GM12872 (cell line): ENCODE results near the gene SKIDA1.

Experiments used
- TF ChIP-seq, protein P1 (sequence below): IDR thresholded peaks from 3 replicates; pipeline ENCODE4 v1.5.1; 2011; ENCODE audit warnings: low read depth, mild to moderate bottlenecking, low read length, moderate library complexity; ENCODE audit not compliant: insufficient read depth

SKIDA1 gene

DNA sequence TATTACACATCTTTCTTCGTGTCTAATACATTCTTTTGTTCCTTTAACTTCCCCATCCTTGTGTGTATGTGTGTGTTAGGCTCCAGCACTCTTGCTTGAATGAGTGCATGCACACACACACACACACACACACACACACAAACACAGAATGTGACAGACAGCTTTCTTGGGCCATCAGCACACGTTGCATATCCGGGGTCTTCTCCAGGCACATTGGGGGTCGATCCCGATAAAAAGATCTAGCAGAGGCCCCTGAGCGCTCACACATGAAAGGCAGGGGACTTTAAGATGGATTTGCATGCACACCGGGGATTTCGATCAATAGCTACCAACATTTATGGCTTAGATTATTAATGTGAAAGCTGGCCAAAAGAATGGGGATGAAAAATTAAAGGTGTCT is 4.5 kb downstream of the SKIDA1 start:
- TF ChIP-seq, protein P1, sequence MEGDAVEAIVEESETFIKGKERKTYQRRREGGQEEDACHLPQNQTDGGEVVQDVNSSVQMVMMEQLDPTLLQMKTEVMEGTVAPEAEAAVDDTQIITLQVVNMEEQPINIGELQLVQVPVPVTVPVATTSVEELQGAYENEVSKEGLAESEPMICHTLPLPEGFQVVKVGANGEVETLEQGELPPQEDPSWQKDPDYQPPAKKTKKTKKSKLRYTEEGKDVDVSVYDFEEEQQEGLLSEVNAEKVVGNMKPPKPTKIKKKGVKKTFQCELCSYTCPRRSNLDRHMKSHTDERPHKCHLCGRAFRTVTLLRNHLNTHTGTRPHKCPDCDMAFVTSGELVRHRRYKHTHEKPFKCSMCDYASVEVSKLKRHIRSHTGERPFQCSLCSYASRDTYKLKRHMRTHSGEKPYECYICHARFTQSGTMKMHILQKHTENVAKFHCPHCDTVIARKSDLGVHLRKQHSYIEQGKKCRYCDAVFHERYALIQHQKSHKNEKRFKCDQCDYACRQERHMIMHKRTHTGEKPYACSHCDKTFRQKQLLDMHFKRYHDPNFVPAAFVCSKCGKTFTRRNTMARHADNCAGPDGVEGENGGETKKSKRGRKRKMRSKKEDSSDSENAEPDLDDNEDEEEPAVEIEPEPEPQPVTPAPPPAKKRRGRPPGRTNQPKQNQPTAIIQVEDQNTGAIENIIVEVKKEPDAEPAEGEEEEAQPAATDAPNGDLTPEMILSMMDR: no peak

DNA sequence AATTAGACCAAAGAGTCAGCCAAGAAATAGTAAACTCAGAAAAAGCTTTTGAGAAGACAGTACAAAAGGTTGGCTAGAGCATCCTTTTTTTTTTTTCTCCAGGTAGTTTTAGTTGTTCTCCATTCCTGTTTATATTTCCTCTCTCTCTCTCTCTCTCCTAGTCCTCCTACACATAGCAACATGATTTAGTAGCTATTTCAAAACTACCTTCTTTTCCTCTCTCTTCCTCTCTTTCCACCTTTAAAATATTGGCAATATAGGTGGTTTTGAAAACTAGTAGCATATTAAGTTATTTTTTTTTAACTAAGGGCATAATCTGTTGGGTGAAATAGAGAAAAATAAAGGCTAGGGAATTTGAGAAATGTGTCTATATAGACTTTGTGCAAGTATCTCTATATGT is 5.0 kb downstream of the SKIDA1 start:
- TF ChIP-seq, protein P1: no peak

DNA sequence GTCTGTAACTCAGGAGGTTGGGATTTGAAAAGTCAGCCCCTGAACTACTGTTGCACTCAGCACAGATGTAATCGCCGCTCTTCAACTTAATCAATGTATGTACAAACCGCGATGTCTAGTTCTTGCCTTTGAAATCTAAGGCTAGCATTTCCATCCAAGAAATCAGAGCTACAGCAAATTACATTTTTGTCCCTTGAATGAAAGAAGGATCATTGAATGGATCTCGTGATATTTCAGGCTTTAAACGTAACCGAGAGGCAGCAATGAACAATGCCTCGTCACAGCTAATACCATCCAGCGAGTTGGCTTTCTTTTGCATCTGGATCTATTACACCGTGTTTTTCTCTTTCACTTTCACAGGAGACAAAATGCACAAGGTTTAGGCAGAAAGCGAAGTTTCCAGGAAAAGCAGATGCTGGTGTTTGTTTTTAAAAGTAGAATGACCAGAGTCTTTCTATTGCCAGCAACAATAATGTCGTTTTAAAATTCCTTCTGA is 5.5 kb downstream of the SKIDA1 start:
- TF ChIP-seq, protein P1: no peak

DNA sequence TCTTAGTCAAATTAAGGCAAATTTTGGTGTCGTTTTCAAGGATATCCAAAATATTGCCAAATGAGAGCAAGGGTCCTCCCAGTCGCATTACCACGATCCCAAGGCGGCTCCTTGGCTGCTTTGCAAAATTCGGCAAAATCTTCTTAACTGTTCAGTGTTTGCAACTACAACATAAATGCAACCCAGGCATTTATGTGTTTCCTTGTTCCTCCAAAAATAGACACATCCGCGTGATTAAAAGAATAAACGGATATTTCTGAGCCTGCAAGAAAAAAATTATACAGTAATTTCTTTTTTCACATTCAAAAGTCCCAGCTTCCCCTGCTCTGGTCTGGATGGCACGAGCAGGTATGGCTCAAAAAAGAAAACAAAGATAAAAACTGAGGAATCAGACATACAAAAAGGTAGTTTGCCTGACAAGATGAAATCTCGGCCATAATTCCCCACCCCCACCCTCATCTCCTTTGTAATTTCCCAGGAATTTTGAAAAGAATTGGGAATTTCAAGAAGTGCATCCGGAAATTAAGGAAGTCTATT is 6.0 kb downstream of the SKIDA1 start:
- TF ChIP-seq, protein P1: no peak

DNA sequence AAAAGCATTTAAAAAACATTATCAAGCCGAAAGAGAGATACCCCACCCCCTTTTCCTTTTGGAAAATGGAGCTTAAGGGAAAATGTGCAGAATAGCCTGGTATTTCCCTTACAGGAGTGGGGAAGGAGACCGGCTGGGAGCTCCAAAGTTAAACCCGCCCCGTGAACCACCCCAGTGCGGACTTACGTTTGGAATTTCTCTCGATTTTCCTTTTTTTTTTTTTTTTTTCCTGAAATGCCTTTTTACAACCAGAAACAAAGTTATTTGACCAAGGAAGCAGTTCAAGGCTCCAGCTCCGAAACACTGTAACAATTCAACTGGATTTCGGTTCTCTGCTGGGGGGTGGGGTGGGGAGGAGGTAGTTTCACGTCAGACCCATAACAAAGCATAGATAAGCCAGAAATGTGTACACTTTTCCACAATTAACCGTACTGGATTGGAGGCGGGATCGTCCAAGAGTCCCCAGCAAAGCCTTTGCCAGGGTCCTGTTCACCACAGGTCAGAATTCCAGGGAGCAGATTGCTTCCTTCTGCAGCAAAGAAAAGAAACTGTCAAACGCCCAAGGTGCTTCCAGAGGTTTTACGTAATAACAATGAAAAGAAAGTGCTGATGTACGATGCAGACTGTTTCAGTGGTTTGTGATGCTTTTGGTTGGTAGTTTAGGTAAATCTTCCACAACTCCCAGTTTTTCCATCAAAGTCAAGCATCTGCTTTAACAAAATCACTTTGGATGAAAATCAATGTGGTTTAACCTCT is 6.7 kb downstream of the SKIDA1 start:
- TF ChIP-seq, protein P1: no peak

DNA sequence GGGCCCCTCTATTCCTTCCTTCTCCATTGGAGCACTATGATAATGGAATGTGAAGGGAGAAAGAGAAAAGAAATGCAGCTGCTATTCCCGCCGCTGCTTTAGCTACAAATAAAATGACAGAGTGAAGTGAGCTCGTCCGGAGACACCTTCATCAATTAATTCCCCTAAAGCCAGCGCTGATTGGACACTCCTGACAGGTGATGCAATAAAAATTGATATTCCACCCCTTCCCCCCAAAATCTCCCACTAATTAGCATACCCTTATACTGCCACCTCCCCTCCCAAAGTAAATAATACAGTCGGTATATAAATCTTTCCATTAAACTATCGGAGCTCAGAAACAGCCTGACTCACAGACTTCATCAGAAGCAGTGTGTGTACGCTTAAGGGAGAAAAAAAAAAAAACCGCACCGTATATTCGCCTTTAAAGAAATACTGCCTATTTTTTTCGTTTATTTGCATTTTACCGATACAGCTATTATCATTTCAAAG is 7.3 kb downstream of the SKIDA1 start:
- TF ChIP-seq, protein P1: no peak

DNA sequence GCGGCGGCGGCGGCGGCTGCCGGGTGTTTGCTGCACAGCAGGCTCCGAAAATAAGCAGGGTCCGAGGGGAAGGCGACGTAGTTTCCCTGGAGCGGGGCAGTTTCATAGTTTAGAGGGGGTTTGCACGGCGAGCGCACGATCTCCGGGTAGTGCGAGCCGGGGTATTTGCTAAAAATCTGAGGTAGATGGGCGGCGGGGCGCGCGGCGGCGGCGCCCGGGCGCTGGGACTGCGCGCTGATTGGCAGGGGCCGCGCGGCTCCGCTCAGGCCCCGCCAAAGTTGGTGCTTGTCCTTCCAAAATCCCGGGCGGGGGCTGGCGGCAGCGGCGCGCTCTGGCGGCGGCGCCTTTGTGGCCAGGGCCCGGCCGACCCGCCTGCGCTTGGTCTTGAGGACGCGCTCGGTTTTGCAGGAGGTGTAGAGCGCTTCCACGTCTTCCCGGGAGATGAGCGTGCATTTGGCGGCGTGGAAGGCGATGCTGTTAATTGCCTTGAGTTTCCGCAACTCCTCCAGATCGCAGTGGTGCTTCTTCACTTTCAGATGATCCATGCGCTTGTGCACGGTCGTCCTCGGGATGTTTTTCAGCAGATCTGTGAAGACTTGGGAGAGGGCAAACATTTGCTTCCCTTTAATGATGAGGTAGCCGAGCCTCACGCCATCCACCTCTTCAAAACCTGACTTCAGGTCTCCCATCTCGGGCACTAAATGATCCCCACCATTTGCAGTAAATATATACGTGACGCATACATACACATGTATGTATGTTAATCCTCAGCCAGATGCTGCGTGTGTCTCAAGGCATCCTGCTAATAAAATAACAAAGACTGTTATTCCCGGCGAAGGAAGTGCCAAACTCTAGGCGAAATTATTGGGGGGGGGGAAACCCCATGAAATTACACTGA is 8.1 kb downstream of the SKIDA1 start:
- TF ChIP-seq, protein P1: no peak
